Liver (tissue), 9 donors: ENCODE data around the gene EXT2. TPM values are rescaled to one million over a fixed set of nuclear protein-coding genes. Genes with fewer than 3 reads are reported as not detected.

ENCODE experiments used
- DNase-seq: peaks from one replicate; pipeline ENCODE4 v3.0.0-alpha.2; 2017; ENCODE audit warnings: low spot score
- H3K27ac ChIP-seq, 2 donors: one replicate each; pipeline ENCODE4 v1.7.0; 2013; ENCODE audit warnings: inconsistent platforms in 2 of 2, low read length in 2 of 2, control low read depth in 1 of 2, low read depth in 1 of 2, mild to moderate bottlenecking in 1 of 2
- H3K27me3 ChIP-seq, 4 donors: one replicate each; pipeline versions ENCODE4 v1.6.1 to v1.7.0; 2013; ENCODE audit warnings: low read length in 3 of 4, inconsistent platforms in 1 of 4, mild to moderate bottlenecking in 1 of 4, moderate library complexity in 1 of 4; ENCODE audit not compliant: control insufficient read depth in 4 of 4, insufficient read depth in 4 of 4
- H3K36me3 ChIP-seq, 4 donors: one replicate each; pipeline versions ENCODE4 v1.6.1 to v1.7.0; 2013; ENCODE audit warnings: low read length in 3 of 4, mild to moderate bottlenecking in 3 of 4, low read depth in 1 of 4, moderate library complexity in 1 of 4; ENCODE audit not compliant: control insufficient read depth in 4 of 4, insufficient read depth in 3 of 4
- H3K4me1 ChIP-seq, 4 donors: one replicate each; pipeline versions ENCODE4 v1.6.1 to v1.7.0; 2013; ENCODE audit warnings: low read length in 3 of 4, mild to moderate bottlenecking in 3 of 4, moderate library complexity in 1 of 4; ENCODE audit not compliant: control insufficient read depth in 4 of 4, insufficient read depth in 4 of 4
- H3K4me3 ChIP-seq, 3 donors: one replicate each; pipeline versions ENCODE4 v1.6.1 to v1.7.0; 2013; ENCODE audit warnings: low read length in 3 of 3, control low read depth in 1 of 3, low read depth in 1 of 3, mild to moderate bottlenecking in 1 of 3
- H3K9ac ChIP-seq, 2 donors: one replicate each; pipeline ENCODE4 v1.7.0; 2013; ENCODE audit warnings: low read length in 2 of 2, mild to moderate bottlenecking in 2 of 2, moderate library complexity in 2 of 2, control low read depth in 1 of 2, low read depth in 1 of 2
- H3K9me3 ChIP-seq, 4 donors: one replicate each; pipeline versions ENCODE4 v1.6.1 to v1.7.0; 2013; ENCODE audit warnings: low read length in 3 of 4; ENCODE audit not compliant: control insufficient read depth in 4 of 4
- FOXA1 ChIP-seq: IDR thresholded peaks from 2 replicates; pipeline ENCODE4 v1.6.1; 2016; ENCODE audit warnings: antibody characterized with exemption
- FOXA2 ChIP-seq: IDR thresholded peaks from 2 replicates; pipeline ENCODE4 v1.6.1; 2016; ENCODE audit warnings: antibody characterized with exemption
- GABPA ChIP-seq, 2 donors: IDR thresholded peaks in 1 of 2; conservative IDR thresholded peaks in 1 of 2; 2 replicates each; pipeline ENCODE4 v1.6.1; 2016; ENCODE audit warnings: antibody characterized with exemption in 2 of 2, mild to moderate bottlenecking in 1 of 2, moderate library complexity in 1 of 2
- HNF4A ChIP-seq, 2 donors: conservative IDR thresholded peaks; 2 replicates each; pipeline ENCODE4 v1.6.1; 2016; ENCODE audit warnings: antibody characterized with exemption in 2 of 2, mild to moderate bottlenecking in 2 of 2
- JUND ChIP-seq, 2 donors: IDR thresholded peaks; 2 replicates each; pipeline ENCODE4 v1.6.1; 2016; ENCODE audit warnings: antibody characterized with exemption in 2 of 2
- NR2F2 ChIP-seq: IDR thresholded peaks from 2 replicates; pipeline ENCODE4 v1.6.1; 2016; ENCODE audit warnings: antibody characterized with exemption
- RAD21 ChIP-seq, 2 donors: IDR thresholded peaks; 2 replicates each; pipeline ENCODE4 v1.6.1; 2016; ENCODE audit warnings: antibody characterized with exemption in 2 of 2, mild to moderate bottlenecking in 2 of 2
- RXRA ChIP-seq, 2 donors: IDR thresholded peaks; 2 replicates each; pipeline ENCODE4 v1.6.1; 2017 to 2018; ENCODE audit warnings: antibody characterized with exemption in 2 of 2, mild to moderate bottlenecking in 1 of 2
- SP1 ChIP-seq: IDR thresholded peaks from 2 replicates; pipeline ENCODE4 v1.6.1; 2018; ENCODE audit warnings: antibody characterized with exemption, mild to moderate bottlenecking
- TAF1 ChIP-seq: conservative IDR thresholded peaks from 2 replicates; pipeline ENCODE4 v1.6.1; 2016; ENCODE audit warnings: antibody characterized with exemption, mild to moderate bottlenecking
- YY1 ChIP-seq: IDR thresholded peaks from 2 replicates; pipeline ENCODE4 v1.6.1; 2016; ENCODE audit warnings: antibody characterized with exemption, mild to moderate bottlenecking
- WGBS: extraction: QIAGEN DNeasy Blood & Tissue Kit; methylation state at CpG from one replicate; pipeline ENCODE4 v1.1.7; 2013; 5-methylcytosine and 5-hydroxymethylcytosine counted together
- polyA plus RNA-seq, 2 donors: library from polyadenylated mRNA; stranded (reverse) in 1 of 2; unstranded in 1 of 2; fragments of 200-250 nt in 1 of 2; fragments of >200 nt in 1 of 2; fragmentation: Nextera tagmentation in 1 of 2; extraction: Ambion mirVana in 1 of 2; gene quantifications; one replicate each; pipeline versions ENCODE4 v1.2.1 to v1.2.3, GENCODE V29; 2013 to 2015
- total RNA-seq, 2 donors: library from RNA; depleted of rRNA; stranded (reverse); fragments of >200 nt; gene quantifications; one replicate each; pipeline ENCODE4 v1.2.3, GENCODE V29; 2014
- TF ChIP-seq, protein P1 (sequence below): IDR thresholded peaks from 2 replicates; pipeline ENCODE4 v1.6.1; 2016; ENCODE audit warnings: antibody characterized with exemption
- TF ChIP-seq, protein P2 (sequence below): IDR thresholded peaks from 2 replicates; pipeline ENCODE4 v1.6.1; 2016; ENCODE audit warnings: antibody characterized with exemption
- TF ChIP-seq, protein P3 (sequence below): IDR thresholded peaks from 2 replicates; pipeline ENCODE4 v1.6.1; 2016; ENCODE audit warnings: antibody characterized with exemption
- TF ChIP-seq, protein P4 (sequence below): IDR thresholded peaks from 2 replicates; pipeline ENCODE4 v1.6.1; 2016; ENCODE audit warnings: antibody characterized with exemption, mild to moderate bottlenecking
- TF ChIP-seq, protein P5 (sequence below): fragments of 150-350 bp; IDR thresholded peaks from 2 replicates; pipeline ENCODE4 v1.5.1; 2017; ENCODE audit warnings: improper control_type of control experiment, low read depth, low read length; ENCODE audit not compliant: missing input control
- donor health status: healthy.
- donor health status: healthy.
- donor health status: healthy.
- donor health status: healthy.
- donor health status: healthy.

The EXT2 gene
- total and polyA plus RNA-seq, 4 donors: 8.4 to 36.1 (median 29.8) TPM

DNA sequence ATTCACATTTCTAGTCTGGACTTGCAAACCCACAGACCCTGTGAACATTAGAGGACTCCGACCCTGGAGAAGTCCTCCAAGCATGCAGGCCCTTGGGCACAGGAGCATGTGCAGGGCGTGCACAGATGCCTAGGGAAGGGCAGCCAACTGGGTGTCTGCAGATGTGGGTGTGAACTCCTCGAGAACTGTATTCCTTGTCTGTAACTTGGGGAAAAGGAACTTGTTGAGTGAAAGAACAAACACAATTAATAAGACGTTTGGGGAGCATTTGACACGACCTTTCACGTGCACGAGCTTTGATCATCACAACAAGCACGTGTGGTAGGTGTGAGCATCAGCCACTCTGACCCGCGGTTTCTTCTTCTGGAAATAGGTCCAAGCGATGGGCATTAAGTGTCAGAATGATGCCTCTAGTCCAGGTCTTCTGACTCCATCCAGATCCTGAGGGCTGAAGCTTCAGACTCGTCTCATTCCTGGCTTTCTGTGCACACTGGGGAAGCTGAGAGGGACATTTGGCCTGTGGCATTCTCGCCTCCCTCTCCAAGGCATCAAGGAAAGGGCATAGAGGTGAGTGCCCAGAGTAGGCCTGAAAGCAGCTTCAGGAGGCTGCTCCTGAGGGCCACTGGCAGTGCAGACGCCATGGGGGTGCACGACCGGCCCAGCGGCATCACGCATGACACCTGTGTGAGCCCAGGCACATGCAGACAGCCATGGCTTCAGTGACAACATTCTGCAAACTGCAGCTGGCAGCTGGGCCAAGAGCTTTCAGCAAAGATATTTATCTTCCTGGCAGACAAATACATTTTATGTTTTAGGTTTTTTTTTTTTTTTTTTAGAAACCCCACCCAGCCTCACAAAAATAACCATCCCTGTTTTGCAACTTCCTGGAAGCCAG lies 182.0 kb downstream of the EXT2 start:
- H3K9me3 ChIP-seq: no peaks in the 10 kb centered on the region
- H3K36me3 ChIP-seq: no peaks in the 10 kb centered on the region
- no peak overlapping the region for H3K27ac ChIP-seq
- no peak overlapping the region for H3K4me3 ChIP-seq
- TF ChIP-seq RXRA (IDR thresholded peaks at IDR 0.05) (no peak), FOXA1 (no peak), YY1 (no peak), HNF4A (conservative IDR thresholded peaks at IDR 0.05) (no peak), NR2F2 (no peak), SP1 (no peak), RAD21 (IDR thresholded peaks at IDR 0.05) (no peak)
- TF ChIP-seq, protein P1, sequence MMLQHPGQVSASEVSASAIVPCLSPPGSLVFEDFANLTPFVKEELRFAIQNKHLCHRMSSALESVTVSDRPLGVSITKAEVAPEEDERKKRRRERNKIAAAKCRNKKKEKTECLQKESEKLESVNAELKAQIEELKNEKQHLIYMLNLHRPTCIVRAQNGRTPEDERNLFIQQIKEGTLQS: no peak
- TF ChIP-seq, protein P2, sequence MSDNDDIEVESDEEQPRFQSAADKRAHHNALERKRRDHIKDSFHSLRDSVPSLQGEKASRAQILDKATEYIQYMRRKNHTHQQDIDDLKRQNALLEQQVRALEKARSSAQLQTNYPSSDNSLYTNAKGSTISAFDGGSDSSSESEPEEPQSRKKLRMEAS: no peak
- TF ChIP-seq, protein P3, sequence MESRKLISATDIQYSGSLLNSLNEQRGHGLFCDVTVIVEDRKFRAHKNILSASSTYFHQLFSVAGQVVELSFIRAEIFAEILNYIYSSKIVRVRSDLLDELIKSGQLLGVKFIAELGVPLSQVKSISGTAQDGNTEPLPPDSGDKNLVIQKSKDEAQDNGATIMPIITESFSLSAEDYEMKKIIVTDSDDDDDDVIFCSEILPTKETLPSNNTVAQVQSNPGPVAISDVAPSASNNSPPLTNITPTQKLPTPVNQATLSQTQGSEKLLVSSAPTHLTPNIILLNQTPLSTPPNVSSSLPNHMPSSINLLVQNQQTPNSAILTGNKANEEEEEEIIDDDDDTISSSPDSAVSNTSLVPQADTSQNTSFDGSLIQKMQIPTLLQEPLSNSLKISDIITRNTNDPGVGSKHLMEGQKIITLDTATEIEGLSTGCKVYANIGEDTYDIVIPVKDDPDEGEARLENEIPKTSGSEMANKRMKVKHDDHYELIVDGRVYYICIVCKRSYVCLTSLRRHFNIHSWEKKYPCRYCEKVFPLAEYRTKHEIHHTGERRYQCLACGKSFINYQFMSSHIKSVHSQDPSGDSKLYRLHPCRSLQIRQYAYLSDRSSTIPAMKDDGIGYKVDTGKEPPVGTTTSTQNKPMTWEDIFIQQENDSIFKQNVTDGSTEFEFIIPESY: no peak
- TF ChIP-seq, protein P4, sequence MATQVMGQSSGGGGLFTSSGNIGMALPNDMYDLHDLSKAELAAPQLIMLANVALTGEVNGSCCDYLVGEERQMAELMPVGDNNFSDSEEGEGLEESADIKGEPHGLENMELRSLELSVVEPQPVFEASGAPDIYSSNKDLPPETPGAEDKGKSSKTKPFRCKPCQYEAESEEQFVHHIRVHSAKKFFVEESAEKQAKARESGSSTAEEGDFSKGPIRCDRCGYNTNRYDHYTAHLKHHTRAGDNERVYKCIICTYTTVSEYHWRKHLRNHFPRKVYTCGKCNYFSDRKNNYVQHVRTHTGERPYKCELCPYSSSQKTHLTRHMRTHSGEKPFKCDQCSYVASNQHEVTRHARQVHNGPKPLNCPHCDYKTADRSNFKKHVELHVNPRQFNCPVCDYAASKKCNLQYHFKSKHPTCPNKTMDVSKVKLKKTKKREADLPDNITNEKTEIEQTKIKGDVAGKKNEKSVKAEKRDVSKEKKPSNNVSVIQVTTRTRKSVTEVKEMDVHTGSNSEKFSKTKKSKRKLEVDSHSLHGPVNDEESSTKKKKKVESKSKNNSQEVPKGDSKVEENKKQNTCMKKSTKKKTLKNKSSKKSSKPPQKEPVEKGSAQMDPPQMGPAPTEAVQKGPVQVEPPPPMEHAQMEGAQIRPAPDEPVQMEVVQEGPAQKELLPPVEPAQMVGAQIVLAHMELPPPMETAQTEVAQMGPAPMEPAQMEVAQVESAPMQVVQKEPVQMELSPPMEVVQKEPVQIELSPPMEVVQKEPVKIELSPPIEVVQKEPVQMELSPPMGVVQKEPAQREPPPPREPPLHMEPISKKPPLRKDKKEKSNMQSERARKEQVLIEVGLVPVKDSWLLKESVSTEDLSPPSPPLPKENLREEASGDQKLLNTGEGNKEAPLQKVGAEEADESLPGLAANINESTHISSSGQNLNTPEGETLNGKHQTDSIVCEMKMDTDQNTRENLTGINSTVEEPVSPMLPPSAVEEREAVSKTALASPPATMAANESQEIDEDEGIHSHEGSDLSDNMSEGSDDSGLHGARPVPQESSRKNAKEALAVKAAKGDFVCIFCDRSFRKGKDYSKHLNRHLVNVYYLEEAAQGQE: no peak
- 86% methylated on average over 18 of the region's 18 CpGs for WGBS
- no peaks in the 10 kb centered on the region for H3K4me1 ChIP-seq
- no peak for DNase-seq
- no peaks in the 10 kb centered on the region for H3K27me3 ChIP-seq
- H3K9ac ChIP-seq: no peak overlapping the region

DNA sequence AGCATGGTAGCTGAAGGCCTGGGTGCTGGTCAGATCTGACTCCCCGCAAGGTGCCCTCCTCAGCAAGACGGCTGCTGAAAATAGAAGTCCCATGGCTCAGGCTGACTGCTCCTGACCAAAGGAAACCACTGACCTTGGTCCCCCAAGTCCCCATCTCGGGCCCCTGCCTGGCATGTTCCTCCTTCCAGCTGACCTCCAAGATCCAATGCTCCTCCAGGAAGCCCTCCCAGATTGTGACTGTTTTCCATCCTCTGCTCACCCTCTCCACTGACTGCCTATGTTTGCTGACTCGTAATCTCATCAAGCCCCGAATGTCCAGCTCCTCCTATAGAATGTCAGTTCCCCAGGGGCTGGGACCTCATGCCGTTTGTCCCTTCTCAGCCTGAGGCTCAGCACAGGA lies 184.0 kb downstream of the EXT2 start:
- 68% methylated on average over 6 of the region's 6 CpGs for WGBS
- no peak overlapping the region for H3K9ac ChIP-seq
- no peak overlapping the region for H3K27ac ChIP-seq
- H3K4me3 ChIP-seq: no peak overlapping the region
- no peaks in the 10 kb centered on the region for H3K4me1 ChIP-seq
- H3K36me3 ChIP-seq: no peaks in the 10 kb centered on the region
- DNase-seq: no peak
- TF ChIP-seq FOXA2 (no peak), TAF1 (no peak), SP1 (no peak), GABPA (IDR thresholded peaks at IDR 0.05 in 1 of 2, conservative IDR thresholded peaks at IDR 0.05 in 1 of 2) (no peak), NR2F2 (no peak), JUND (IDR thresholded peaks at IDR 0.05) (no peak)
- TF ChIP-seq, protein P4: no peak
- TF ChIP-seq, protein P1: no peak
- TF ChIP-seq, protein P5, sequence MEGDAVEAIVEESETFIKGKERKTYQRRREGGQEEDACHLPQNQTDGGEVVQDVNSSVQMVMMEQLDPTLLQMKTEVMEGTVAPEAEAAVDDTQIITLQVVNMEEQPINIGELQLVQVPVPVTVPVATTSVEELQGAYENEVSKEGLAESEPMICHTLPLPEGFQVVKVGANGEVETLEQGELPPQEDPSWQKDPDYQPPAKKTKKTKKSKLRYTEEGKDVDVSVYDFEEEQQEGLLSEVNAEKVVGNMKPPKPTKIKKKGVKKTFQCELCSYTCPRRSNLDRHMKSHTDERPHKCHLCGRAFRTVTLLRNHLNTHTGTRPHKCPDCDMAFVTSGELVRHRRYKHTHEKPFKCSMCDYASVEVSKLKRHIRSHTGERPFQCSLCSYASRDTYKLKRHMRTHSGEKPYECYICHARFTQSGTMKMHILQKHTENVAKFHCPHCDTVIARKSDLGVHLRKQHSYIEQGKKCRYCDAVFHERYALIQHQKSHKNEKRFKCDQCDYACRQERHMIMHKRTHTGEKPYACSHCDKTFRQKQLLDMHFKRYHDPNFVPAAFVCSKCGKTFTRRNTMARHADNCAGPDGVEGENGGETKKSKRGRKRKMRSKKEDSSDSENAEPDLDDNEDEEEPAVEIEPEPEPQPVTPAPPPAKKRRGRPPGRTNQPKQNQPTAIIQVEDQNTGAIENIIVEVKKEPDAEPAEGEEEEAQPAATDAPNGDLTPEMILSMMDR: no peak
- H3K9me3 ChIP-seq: no peaks in the 10 kb centered on the region
- no peaks in the 10 kb centered on the region for H3K27me3 ChIP-seq
